Measurements from ENCODE around the gene NNT. TPM values are rescaled to one million over a fixed set of nuclear protein-coding genes. Genes with fewer than 3 reads are reported as not detected.

NNT gene
- total and polyA plus RNA-seq, 10 of the 15 experiments (the other 5 are each of a cell fraction or from before 2014, with no cell fraction given), result 20.8 to 73.1 (median 51.9) TPM

DNA sequence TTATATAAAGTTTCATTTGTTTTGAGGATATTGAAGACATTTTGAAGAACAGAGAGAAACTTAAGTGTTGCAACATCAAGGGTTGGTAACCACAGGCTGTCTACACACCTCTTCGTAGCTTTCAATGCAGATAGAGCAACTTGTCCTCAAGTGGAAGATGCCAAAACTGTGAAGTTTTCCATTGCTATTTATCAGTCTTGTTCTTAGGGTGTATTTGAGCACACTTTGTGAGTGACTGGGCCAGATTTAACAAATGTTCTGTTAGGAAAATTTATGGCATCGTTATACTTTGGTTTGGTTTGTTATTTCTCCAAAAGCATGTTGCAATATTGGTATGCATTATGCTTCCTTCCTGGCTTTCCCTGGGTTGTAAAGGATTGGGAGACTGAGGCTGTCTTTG is 31.6 kb downstream of the NNT start:
- Histone ChIP-seq H3K27me3 (replicated peaks in 1 of 2; ENCODE audit: control insufficient read depth in 2 of 2, insufficient read depth in 2 of 2, low read length in 1 of 2) (no peaks in the 10 kb centered on the region), H3K4me1 (ENCODE audit: control insufficient read depth, insufficient read depth, low read length) (no peaks in the 10 kb centered on the region; the same call in none of the 2 replicates), H3K4me3 (no peak overlapping the region), H3K36me3 (ENCODE audit: control insufficient read depth in 2 of 2, insufficient read depth in 2 of 2, low read length in 1 of 2) (peaks cover 3 to 16% of the 10 kb centered on the region in 2 experiments), H3K9ac (ENCODE audit: control insufficient read depth, insufficient read depth, low read length) (no peak overlapping the region), H3K27ac (ENCODE audit: control insufficient read depth, insufficient read depth) (no peak overlapping the region), H4K20me1 (ENCODE audit: control insufficient read depth, insufficient read depth) (no peaks in the 10 kb centered on the region), H3K79me2 (ENCODE audit: control insufficient read depth, insufficient read depth, low read length) (no peaks in the 10 kb centered on the region), H3K4me2 (ENCODE audit: control insufficient read depth, insufficient read depth) (no peak overlapping the region), H3K9me3 (replicated peaks; ENCODE audit: control insufficient read depth, insufficient read depth, low read length) (no peaks in the 10 kb centered on the region), H2AFZ (ENCODE audit: control insufficient read depth, low read depth, low read length) (no peak overlapping the region)
- no TSS peak for BruUV-seq (replicated peaks)
- WGBS (ENCODE audit: insufficient coverage, insufficient replicate concordance, low lambda C conversion rate, missing lambda C conversion rate), result 96% methylated on average over 2 of the region's 2 CpGs
- SMC1A ChIA-PET (ENCODE audit: uncharacterized antibody, unreplicated experiment), result no interaction called here
- CTCF ChIA-PET, result no interaction called here
- no peak for ATAC-seq
- no peak for DNase-seq (ENCODE audit: low read depth, low spot score)
- FAIRE-seq, result no peak
- in situ Hi-C loops (cut with MboI), result no loop called here
- TF ChIP-seq MYC (IDR thresholded peaks at IDR 0.05; ENCODE audit: insufficient read depth, insufficient read length, insufficient replicate concordance, low read length, severe bottlenecking) (no peak), KDM1A (IDR thresholded peaks at IDR 0.05; ENCODE audit: borderline replicate concordance) (no peak), MEF2A (IDR thresholded peaks at IDR 0.05; ENCODE audit: insufficient read depth, low read depth, low read length) (no peak), TCF7 (IDR thresholded peaks at IDR 0.05; ENCODE audit: borderline replicate concordance) (no peak), RUNX3 (IDR thresholded peaks at IDR 0.05; ENCODE audit: low read length) (no peak)
- TF ChIP-seq, protein P1, sequence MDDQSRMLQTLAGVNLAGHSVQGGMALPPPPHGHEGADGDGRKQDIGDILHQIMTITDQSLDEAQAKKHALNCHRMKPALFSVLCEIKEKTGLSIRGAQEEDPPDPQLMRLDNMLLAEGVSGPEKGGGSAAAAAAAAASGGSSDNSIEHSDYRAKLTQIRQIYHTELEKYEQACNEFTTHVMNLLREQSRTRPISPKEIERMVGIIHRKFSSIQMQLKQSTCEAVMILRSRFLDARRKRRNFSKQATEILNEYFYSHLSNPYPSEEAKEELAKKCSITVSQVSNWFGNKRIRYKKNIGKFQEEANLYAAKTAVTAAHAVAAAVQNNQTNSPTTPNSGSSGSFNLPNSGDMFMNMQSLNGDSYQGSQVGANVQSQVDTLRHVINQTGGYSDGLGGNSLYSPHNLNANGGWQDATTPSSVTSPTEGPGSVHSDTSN (IDR thresholded peaks at IDR 0.05; ENCODE audit: insufficient replicate concordance, low read depth, low read length), result no peak
- intact Hi-C loops (cut with micrococcal nuclease; ENCODE audit: unreplicated experiment), result no loop called here
- POLR2A ChIA-PET, result no interaction called here
- RAD21 ChIA-PET (ENCODE audit: unreplicated experiment), result no interaction called here

DNA sequence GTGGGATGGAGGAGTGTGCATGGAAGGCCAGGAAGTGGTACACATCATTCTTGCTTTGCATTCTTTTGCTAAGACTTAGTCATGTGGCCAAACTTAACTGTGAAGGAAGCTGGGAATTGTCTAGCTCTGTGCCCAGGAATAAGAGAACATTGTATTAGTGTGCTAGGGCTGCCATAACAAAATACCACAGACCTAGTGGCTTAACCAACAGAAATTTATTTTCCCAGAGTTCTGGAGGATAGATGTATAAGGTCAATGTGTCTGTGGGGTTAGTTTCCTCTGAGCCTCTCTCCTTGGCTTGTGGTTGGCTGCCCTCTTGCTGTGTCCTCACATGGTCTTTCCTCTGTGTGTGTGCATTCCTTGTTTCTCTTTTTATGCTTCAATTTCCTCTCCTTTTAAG is 32.4 kb downstream of the NNT start:
- ChIA-PET SMC1A (ENCODE audit: uncharacterized antibody, unreplicated experiment) (interaction anchor here (0.9 kb wide), 1 partner anchor 20 kb away, joined by 3 read pairs; no protein-coding TSS in a partner anchor), RAD21 (ENCODE audit: unreplicated experiment) (no interaction called here), POLR2A (no interaction called here), CTCF (interaction anchor here (1.0 kb wide), 1 partner anchor 14 kb away, joined by 3 read pairs; no protein-coding TSS in a partner anchor)
- TF ChIP-seq NRF1 (conservative IDR thresholded peaks at IDR 0.05; ENCODE audit: low read depth, low read length) (no peak), EED (IDR thresholded peaks at IDR 0.05; ENCODE audit: low read depth) (no peak), MYB (IDR thresholded peaks at IDR 0.05; ENCODE audit: borderline replicate concordance, low read depth, low read length) (no peak), ZBED1 (IDR thresholded peaks at IDR 0.05; ENCODE audit: borderline replicate concordance) (no peak), NBN (IDR thresholded peaks at IDR 0.05) (no peak), IKZF1 (conservative IDR thresholded peaks at IDR 0.05) (no peak), YBX1 (IDR thresholded peaks at IDR 0.05) (no peak), CBX3 (IDR thresholded peaks at IDR 0.05; ENCODE audit: borderline replicate concordance, low read depth) (no peak), ATF7 (IDR thresholded peaks at IDR 0.05; ENCODE audit: low read depth) (no peak), MTA2 (IDR thresholded peaks at IDR 0.05; ENCODE audit: low read depth) (no peak)
- Histone ChIP-seq H3K4me1 (ENCODE audit: control insufficient read depth, insufficient read depth, low read length) (no peaks in the 10 kb centered on the region; the same call in none of the 2 replicates), H3K4me3 (no peak overlapping the region), H3K9me3 (replicated peaks; ENCODE audit: control insufficient read depth, insufficient read depth, low read length) (no peaks in the 10 kb centered on the region), H3K79me2 (ENCODE audit: control insufficient read depth, insufficient read depth, low read length) (no peaks in the 10 kb centered on the region), H4K20me1 (ENCODE audit: control insufficient read depth, insufficient read depth) (no peaks in the 10 kb centered on the region), H3K4me2 (ENCODE audit: control insufficient read depth, insufficient read depth) (no peak overlapping the region), H2AFZ (ENCODE audit: control insufficient read depth, low read depth, low read length) (no peak overlapping the region), H3K9ac (ENCODE audit: control insufficient read depth, insufficient read depth, low read length) (no peak overlapping the region), H3K27me3 (replicated peaks in 1 of 2; ENCODE audit: control insufficient read depth in 2 of 2, insufficient read depth in 2 of 2, low read length in 1 of 2) (no peaks in the 10 kb centered on the region), H3K36me3 (ENCODE audit: control insufficient read depth in 2 of 2, insufficient read depth in 2 of 2, low read length in 1 of 2) (peaks cover 3 to 16% of the 10 kb centered on the region in 2 experiments), H3K27ac (ENCODE audit: control insufficient read depth, insufficient read depth) (no peak overlapping the region)
- BruUV-seq (replicated peaks), result no TSS peak
- in situ Hi-C loops (cut with MboI), result no loop called here
- intact Hi-C loops (cut with micrococcal nuclease; ENCODE audit: unreplicated experiment), result no loop called here
- FAIRE-seq (no peak), ATAC-seq (no peak), DNase-seq (ENCODE audit: low read depth, low spot score) (no peak)

Data from GM12878 (cell line).